Measurements from ENCODE around the gene CCDC192.

GRCh38 chr5:127777957-127778356 is 74.8 kb downstream of the CCDC192 start:
- TF ChIP-seq, protein P1, sequence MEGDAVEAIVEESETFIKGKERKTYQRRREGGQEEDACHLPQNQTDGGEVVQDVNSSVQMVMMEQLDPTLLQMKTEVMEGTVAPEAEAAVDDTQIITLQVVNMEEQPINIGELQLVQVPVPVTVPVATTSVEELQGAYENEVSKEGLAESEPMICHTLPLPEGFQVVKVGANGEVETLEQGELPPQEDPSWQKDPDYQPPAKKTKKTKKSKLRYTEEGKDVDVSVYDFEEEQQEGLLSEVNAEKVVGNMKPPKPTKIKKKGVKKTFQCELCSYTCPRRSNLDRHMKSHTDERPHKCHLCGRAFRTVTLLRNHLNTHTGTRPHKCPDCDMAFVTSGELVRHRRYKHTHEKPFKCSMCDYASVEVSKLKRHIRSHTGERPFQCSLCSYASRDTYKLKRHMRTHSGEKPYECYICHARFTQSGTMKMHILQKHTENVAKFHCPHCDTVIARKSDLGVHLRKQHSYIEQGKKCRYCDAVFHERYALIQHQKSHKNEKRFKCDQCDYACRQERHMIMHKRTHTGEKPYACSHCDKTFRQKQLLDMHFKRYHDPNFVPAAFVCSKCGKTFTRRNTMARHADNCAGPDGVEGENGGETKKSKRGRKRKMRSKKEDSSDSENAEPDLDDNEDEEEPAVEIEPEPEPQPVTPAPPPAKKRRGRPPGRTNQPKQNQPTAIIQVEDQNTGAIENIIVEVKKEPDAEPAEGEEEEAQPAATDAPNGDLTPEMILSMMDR (IDR thresholded peaks at IDR 0.05): no peak
- TF ChIP-seq POLR2A (IDR thresholded peaks at IDR 0.05): no peak
